A549 treated with ZK216348 at 1 μM for 4 hours (cell line): ENCODE results near the gene PDX1. TPM values are rescaled to one million over a fixed set of nuclear protein-coding genes. Genes with fewer than 3 reads are reported as not detected.

Experiments
- total RNA-seq: library from RNA; stranded (reverse); fragments of 200-300 nt; extraction: Qiagen RNA extraction; gene quantifications from 5 replicates; pipeline ENCODE4 v1.2.3, GENCODE V29; 2022; ENCODE audit warnings: low read depth

The PDX1 gene
- 0.05 to 0.09 TPM in 2 of 5 replicates, not detected in the others for total RNA-seq

DNA sequence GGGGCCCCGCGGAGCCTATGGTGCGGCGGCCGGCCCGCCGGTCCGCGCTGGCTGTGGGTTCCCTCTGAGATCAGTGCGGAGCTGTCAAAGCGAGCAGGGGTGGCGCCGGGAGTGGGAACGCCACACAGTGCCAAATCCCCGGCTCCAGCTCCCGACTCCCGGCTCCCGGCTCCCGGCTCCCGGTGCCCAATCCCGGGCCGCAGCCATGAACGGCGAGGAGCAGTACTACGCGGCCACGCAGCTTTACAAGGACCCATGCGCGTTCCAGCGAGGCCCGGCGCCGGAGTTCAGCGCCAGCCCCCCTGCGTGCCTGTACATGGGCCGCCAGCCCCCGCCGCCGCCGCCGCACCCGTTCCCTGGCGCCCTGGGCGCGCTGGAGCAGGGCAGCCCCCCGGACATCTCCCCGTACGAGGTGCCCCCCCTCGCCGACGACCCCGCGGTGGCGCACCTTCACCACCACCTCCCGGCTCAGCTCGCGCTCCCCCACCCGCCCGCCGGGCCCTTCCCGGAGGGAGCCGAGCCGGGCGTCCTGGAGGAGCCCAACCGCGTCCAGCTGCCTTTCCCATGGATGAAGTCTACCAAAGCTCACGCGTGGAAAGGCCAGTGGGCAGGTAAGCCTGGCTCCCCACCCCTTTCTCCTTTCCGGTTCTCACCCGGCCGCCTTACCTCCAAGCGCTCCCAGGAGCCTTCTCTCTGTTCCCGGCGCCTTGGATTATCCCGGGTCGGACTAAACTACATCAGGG, at the start of gene PDX1:
Gene PDX1 (plus strand): TSS at position 67 of the 743 bp plus-strand sequence. CDS start 139 bp downstream, at position 206.

GRCh38 chr13:27969082-27969865, 49.5 kb downstream of the PDX1 start, which contains the start of gene CDX2:
CDX2 (minus strand) TSS chr13:27969315; CDS start chr13:27969006, 309 bp downstream.

Other genes with a start within 250 kb of the PDX1 start
- not detected in 5 replicates for gene GSX1, start 127.5 kb upstream of the PDX1 start, total RNA-seq
- gene CDX2, start 49.3 kb downstream of the PDX1 start, total RNA-seq = 0.56 to 1.3 TPM (median 0.95 TPM) in 5 replicates
- not detected in 5 replicates for gene URAD, start 68.7 kb downstream of the PDX1 start, total RNA-seq
- gene FLT3, start 180.6 kb downstream of the PDX1 start, total RNA-seq = not detected in 5 replicates
- 5.0 to 8.9 TPM (median 7.6 TPM) in 5 replicates for gene PAN3, start 218.5 kb downstream of the PDX1 start, total RNA-seq